ENCODE measurements around the gene GNA14. TPM values are rescaled to one million over a fixed set of nuclear protein-coding genes. Genes with fewer than 3 reads are reported as not detected.
"Not testable (repeated sequence)": the region's sequence is repeated elsewhere in the genome, so short reads cannot be mapped to it uniquely, and the experiment has no call there.

The GNA14 gene
- total RNA-seq, result 4.1 and 72.2 TPM in 2 replicates

DNA sequence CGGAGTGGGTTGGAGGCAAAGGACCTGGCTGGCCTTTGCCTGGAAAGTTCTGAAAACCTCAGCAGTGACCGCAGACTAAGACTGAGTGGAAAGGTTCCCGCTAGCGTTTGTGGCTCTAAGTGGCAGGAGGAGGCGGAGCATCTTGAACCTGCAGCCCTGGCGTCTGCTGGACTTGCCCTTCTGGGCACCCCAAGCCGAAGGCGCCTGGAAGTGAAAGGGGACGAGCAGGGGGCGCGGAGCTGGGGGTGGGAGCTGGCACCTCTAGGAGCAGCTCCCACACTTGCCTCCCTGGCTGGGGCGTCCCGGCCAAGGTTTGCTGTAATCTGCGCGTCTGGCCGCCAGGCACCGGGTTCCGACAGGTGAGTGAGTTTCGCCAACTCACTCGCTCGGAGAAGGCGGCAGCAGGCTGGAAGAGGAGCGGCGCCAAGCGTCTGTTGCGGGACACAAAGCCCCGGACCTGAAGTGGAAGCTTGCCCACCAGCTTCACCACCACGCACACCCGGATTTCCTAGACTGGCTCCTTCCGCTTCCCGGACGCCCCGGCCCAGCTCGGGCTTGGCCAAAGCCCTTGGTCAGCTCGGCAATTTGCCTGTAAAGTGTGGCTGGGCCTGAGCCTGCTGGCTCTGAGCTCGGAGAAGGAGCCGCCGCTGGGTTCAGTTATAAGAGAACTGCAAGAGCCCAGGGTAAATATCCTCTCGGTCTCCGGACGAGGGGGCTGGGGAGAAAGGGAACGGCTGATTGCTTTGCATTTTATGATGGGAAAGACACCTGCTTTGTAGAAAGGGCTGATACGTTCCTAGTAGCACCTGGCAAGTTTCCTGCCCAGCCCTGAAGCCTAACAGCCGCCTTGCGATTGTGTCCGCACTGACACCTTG, at the start of gene GNA14:
TSS of gene GNA14 (minus strand) at position 89 of the 875 bp plus-strand sequence. CDS start 529 bp downstream, outside the sequence.
- peak; percentile 33 to 52 for DNase-seq (ENCODE audit: low read depth in 2 of 2)

DNA sequence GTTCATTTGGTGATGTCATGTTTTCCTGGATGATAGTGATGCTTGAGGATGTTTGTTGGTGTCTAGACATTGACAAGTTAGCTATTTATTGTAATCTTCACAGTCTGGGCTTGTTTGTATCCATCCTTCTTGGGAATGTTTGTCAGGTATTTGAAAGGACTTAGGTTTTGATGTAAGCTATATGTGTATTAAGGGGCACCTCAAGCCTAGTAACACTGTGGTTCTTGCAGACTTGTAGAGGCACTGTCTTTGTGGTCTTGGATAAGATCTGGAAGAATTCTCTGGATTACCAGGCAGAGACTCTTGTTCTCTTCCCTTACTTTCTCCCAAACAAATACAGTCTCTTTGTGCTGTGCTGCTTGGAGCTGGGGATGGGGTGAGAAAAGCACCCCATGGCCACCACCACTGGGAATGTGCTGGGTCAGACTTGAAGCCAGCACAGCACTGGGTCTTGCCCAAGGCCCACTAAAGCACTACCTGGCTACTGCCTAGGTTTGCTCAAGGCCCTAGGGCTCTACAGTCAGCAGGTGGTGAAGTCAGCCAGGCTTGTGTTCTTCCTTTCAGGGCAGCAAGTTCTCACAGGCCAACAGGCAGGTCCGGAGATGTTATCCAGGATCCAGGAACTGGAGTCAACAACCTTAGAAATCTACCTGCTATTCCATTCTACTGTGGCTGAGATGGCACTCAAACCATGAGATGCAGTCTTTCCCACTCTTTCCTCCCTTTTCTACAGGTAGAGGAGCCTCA, 49.3 kb upstream of the GNA14 start:
- no peak for DNase-seq (ENCODE audit: low read depth in 2 of 2)

DNA sequence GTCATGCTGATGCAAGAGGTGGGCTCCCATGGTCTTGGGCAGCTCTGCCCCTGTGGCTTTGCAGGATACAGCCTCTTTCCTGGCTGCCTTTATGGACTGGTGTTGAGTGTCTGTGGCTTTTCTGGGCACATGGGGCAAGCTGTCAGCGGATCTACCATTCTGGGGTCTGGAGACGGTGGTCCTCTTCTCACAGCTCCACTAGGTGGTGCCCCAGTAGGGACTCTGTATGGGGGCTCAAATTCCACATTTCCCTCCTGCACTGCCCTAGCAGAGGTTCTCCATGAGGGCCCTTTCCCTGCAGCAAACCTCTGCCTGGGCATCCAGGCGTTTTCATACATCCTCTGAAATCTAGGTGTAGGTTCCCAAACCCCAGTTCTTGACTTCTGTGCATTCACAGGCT, 42.6 kb upstream of the GNA14 start:
- not testable (repeated sequence) for DNase-seq (ENCODE audit: low read depth in 2 of 2)

DNA sequence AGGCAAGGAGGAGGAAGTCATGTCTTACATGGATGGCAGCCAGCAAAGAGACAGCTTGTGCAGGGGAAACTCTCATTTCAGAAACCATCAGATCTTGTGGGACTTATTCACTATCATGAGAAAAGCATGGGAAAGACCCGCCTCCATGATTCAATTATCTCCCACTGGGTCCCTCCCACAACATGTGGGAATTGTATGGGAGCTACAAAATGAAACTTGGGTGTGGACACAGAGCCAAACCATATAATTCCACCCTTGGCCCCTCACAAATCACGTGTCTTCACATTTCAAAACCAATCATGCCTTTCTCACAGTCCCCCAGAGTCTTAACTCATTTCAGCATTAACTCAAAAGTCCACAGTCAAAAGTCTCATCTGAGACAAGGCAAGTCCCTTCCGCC, 42.0 kb upstream of the GNA14 start:
- DNase-seq (ENCODE audit: low read depth in 2 of 2), result not testable (repeated sequence)

DNA sequence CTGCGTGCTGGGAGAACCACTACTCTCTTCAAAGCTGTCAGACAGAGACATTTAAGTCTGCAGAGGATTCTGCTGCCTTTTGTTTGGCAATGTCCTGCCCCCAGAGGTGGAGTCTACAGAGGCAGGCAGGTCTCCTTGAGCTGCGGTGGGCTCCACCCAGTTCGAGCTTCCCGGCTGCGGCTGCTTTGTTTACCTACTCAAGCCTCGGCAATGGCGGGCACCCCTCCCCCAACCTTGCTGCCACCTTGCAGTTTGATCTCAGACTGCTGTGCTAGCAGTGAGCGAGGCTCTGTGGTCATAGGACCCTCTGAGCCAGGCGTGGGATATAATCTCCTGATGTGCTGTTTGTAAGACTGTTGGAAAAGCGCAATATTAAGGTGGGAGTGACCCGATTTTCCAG, 39.6 kb upstream of the GNA14 start:
- DNase-seq (ENCODE audit: low read depth in 2 of 2), result not testable (repeated sequence)

DNA sequence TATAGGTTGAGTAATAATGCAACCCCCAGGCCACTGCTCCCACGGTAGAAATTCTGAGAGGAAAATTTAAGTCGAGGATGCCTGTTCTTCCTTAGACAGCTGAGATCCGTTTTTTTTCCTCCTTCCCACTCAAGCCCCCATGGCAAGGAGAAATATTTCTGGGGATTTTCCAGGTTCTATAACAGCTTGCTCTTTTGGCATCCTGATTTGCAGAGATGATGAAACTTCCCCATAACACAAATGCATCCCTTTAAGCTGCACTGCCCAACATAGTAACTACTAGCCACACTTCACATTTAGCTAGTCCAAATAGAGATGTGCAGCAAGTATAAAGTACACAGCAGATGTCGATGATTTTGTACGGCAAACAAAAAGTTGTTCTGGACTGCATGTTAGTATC, 32.5 kb upstream of the GNA14 start:
- DNase-seq (ENCODE audit: low read depth in 2 of 2), result no peak

DNA sequence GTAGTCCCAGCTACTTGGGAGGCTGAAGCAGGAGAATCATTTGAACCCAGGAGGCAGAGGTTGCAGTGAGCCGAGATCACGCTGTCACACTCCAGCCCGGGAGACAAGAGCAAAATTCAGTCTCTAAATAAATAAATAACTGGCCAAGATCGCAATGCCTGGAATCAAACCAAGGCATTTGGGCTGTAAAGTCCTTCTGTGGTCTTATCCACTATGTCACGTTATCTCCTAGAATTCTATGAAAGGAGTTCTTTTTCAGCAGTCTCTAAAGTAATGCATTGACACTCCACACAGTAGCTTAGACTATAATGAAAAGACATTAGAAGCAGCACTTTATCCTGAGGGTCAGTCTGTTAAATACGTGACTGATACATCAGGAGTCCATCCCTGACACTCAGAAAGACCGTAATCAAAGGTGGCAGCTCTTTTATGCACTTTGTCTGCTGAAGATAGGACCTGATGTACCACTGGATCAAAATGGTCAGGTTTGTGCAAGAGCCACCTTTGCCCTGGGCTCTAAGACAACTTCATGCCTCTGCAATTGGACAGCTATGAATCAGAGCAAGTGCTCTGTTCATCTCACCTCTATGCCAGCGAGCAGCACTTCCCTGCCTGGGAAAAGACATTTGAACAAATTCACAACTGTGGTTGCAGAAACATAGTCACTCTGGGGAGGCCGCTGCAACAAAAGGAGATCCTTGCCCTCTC, 31.7 kb upstream of the GNA14 start:
- DNase-seq (ENCODE audit: low read depth in 2 of 2), result no peak

DNA sequence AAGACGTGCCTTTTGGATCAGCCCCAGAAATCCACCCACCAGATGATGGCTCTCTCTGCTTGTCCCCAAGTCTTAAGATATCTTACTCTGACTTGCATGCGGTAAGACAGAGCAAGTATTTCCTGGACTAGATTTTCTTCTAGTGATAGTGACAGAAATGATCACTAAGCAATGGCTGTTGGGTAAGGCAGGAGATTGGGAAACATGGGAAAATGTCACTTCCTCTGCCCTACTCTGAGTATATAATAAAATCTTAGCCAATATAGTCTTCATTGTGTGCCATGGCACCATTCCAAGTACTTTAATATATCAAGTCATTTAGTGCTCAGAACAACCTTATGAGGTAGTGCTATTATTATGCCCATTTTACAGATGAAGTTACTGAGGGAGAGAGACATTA, 31.0 kb upstream of the GNA14 start:
- peak in 1 of 2 donors; percentile 6 for DNase-seq (ENCODE audit: low read depth in 2 of 2)

DNA sequence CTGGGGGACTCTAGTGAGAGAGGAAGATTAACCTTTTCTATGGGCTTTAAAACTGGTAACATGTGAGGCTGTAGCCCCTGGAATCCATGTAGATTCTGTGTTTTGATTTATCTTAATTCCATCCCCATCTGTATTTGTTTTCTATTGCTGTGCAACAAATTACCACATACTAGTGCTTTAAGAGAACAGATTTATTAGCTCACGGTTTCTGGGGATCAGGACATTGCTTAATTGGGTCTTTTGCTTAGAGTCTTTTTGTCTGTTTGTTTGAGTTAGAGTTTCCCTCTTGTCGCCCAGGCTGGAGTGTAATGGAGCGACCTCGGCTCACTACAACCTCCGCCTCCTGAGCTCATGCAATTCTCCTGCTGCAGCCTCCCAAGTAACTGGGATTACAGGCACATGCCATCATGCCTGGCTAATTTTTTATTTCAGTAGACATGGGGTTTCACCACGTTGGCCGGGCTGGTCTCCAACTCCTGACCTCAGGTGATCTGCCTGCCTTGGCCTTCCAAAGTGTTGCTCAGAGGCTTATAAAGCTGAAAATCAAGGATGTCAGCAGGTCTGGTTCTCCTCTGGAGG, 29.9 kb upstream of the GNA14 start:
- no peak for DNase-seq (ENCODE audit: low read depth in 2 of 2)

DNA sequence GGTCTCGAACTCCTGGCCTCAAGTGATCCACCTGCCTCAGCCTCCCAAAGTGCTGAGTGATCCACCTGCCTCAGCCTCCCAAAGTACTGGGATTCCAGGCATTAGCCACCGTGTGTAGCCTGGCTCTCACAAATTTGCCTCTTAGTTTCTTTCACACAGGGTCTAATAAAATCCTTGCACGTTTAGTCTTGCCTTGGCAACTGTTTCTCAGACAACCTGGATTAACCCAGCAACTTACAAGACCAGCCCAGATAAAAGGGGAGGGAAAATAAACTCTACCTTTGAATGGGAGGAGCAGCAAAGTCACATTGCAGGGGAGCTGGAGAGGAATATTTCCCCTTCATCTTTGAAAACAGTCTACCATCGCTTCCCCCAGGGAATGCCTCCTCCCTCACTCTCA, 29.3 kb upstream of the GNA14 start:
- no peak for DNase-seq (ENCODE audit: low read depth in 2 of 2)

DNA sequence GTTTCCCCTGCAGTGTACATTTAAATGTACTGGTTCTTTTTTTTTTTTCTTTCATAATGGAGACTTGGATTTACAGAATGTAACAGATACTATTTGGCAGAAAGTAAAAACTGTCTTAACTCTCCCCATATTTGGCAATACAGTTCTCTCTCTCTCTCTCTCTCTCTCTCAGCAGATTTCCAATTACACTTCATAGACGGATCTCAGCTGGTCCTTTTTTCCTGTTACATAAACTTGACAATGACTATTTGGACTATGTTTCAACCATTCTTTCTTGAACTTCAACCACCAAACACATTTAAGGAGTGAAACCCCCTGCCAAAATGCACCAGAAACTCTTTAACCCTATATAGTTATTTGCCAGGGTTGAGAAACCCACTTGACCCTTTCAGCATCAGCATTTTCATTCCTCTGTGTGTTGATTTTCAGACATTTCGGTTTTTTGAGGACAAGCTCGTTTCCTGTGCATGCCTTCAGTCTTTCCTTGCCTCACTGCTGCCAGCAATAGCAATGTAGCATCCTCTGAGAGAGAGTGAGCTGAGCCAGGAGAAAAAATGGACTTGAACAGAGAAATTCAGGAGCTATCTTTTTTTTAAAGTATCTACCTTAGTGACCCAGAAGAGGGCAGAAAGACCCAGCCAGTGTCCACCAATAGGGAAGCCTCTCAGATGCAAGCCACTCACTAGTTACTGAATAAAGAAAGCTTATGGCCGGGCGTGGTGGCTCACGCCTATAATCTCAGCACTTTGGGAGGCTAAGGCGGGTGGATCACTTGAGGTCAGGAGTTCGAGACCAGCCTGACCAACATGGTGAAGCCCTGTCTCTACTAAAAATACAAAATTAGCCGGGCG, 26.0 kb upstream of the GNA14 start:
- no peak for DNase-seq (ENCODE audit: low read depth in 2 of 2)

DNA sequence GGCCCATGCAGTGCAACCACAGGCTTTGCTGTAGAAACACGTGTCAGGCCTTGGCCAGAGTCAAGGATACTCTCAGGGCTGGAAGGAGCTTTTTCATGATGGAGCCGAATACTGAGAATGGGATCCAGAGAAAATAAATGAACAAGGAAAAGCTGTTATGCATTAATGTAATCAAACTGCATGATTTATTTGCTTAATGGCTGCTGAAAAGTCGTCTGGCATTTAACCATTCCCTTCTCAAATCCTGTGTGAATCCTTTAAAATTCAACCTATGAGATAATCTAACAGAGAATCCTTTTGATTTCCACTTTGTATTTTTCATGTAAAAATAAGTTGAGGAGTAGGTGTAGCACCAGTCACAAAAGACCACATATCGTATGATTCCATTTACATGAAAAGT, 24.1 kb upstream of the GNA14 start:
- DNase-seq (ENCODE audit: low read depth in 2 of 2), result no peak

DNA sequence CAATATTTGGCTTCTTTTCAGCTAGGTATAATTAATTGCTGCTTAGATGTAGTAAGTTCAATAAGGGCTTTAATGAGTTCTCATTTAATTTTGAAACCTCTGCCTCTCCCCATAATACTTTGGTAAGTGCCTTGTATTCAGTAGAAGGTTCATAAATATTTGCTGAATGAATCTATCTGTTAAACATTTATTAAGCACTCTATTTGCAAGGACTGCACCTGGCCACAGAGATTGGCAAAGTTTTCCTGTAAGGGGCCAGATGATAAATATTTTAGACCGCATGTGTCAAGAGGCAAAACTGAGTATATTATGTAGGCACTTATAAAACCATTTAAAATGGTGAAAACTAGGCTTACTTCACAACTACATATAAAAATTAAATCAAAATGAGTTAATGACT, 19.0 kb upstream of the GNA14 start:
- no peak for DNase-seq (ENCODE audit: low read depth in 2 of 2)

DNA sequence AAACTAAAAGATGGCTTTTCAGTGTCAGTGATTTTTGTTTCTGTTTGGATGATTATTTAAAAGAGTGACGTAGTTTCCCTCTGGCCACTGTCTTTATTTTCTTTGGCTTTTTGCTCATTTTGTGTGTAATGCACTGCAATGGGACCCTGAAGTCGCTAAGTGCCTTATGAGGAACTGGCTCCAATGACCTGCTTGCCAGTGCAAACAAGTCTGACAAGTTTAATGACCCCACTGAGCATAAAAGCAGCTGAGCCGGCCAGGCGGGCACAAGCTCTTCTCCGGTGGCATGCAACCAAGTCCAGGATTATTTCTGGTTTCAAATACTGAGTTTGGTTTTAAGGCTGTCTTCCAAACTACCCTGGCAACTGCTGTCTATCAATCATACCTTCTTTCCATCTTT, 15.6 kb upstream of the GNA14 start:
- DNase-seq (ENCODE audit: low read depth in 2 of 2), result peak; percentile 41 to 76

DNA sequence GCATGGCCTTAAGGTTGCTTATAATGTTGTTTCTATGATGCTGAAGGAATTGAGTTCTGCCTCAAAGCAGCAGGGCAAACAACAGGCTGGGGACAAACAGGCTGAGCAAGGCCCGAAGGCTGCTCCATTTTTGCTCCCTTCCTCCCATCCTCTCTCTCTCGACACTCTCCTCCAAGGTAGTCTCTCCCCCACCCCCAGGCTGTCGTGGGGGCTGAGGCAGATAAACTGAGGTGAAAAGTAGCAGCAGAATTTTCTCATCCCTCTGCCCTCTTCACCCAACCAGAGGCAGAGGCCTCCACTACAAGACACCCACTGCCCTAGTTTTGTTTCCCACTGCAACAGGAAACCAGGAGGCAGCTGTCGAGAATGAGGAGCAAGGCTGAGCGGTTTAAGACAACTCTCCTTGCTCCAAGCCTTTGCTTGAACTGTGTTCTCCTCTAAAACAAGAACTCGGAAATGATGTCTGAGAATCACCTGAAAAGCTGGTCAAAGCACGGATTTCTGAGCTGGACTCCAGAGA, 13.5 kb upstream of the GNA14 start:
- DNase-seq (ENCODE audit: low read depth in 2 of 2), result no peak

DNA sequence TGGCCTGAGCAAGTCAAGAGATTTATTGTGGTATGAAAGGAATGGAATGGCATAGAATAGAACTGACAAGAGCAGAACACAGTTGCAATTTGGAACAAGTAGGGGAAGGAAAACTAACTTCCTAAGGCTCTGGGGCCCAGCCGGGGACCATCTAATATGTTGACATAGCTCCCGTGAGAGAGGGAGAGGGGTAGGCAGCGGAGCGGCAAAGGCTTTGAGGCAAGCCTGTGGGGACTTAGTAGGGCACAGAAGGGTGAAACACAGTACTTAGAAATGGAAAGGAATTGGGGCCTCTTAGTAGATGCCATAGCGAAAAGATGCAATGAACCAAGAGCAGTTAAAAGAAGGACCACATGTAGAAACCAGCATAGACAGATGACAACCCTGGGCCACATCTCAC, 11.8 kb upstream of the GNA14 start:
- DNase-seq (ENCODE audit: low read depth in 2 of 2), result no peak

DNA sequence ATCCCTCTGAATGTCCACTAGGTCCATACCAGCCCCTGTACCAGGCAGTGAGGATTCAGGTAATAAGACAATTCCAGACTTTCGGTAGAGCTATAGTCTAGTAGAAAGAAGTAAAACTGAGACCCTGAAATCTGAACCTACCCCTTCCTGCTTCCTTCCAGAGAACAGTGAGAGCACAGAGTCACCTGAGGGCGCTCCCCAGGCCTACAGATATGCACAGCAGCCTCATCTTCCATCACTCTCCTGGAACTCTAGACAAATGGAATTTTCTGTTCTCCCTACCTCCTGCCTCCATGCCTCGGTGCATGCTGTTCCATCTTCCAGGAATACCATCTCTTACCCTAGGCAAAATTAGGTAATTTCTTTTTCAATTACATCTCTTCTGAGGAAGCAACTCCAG, 3.1 kb upstream of the GNA14 start:
- DNase-seq (ENCODE audit: low read depth in 2 of 2), result no peak

DNA sequence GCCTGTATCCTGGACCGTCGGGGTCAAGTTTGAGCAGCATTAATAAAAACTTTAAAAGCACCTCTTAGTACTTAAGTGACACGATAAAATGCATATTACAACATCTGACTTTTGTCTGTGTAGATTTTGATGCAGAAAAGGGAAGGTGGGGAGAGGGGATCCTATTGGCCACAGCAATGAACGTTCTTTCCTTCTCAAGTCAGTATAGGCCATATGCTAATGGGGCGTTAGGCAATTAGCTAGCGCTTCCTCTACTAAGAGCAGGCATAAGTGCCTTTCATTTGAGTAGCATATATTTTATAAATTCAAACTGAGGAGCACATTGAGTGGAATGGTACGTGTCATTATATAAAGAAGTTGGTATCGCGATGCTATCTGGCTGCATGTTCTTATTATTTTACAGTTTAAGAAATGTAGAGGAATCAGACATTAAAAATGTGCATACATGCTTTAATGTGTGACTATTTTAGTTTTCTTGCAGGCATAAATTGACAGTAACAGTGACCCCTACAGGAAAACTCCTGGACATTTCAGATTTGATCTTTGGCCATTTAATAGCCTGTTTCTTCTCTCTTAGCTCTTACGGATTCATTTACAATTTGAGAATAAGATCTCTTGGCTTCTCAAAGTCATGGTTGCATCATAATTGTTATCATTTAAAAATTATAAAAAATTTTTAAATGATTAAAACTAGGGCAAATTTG, 1.1 kb upstream of the GNA14 start:
- DNase-seq (ENCODE audit: low read depth in 2 of 2), result peak; percentile 21 to 59

DNA sequence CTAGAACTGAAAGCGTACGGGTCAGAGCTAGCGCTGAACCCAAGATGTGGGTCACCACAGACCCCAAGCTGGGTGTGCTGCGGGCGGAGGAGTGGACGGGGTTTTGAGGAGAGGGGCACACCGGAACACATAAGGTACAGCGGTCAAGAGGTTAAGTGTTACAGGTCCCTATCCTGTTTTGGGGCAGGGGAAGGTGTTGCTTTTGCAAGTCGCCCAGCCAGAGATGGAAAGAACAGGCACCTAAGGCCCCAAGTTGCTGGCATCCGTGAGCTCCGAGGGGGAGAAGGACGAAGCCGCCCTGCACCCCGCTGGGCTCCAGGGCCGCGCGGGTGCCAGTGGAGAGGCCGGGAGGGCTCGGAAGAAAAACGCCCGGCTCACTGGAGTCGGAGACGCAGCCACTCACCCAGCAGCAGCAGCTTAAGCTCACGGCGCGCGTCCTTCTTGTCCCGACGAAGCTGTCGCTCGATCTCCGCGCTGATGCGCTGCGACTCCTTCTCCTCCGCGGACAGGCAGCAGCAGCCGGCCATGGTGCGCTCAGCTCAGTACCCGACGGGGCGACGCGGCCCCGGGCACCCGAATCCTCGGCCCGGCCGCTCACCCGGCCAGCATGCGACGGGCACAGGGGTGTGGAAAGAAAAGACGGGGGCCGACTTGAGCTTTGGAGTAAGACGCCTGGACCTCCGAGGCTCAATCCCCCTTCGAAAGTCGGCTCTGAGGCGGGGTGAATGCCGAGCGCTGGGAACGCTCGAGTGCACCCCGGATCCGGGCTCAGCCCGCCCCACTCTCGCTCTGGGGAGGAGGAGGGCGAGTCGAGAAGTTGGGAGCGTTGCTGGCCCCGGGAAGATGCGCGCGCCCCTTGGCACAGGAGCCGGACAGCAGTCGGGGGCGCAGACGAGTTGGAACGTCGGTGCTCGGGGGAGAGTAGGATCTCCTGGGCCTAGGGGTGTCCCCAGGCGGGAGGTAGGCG, 572 bp downstream of the GNA14 start:
- peak in 1 of 2 donors; percentile 55 for DNase-seq (ENCODE audit: low read depth in 2 of 2)

Measured in dermis microvascular lymphatic vessel endothelial cell (primary cell).